ENCODE measurements around the gene CNOT2.

GRCh38 chr12:70251226-70251625 lies 8.0 kb downstream of the CNOT2 start:
- TF ChIP-seq POLR2AphosphoS5 (IDR thresholded peaks at IDR 0.05; ENCODE audit: borderline replicate concordance, low read depth, low read length) (no peak), EZH2 (IDR thresholded peaks at IDR 0.05) (no peak), FOXP2 (optimal IDR thresholded peaks at IDR 0.05; ENCODE audit: control extremely low read depth, extremely low read length, insufficient read depth) (no peak)
